Spleen (tissue), 11 donors: ENCODE results near the gene C10orf105. TPM values are rescaled to one million over a fixed set of nuclear protein-coding genes. Genes with fewer than 3 reads are reported as not detected.

Experiments
- DNase-seq: peaks from one replicate; pipeline ENCODE4 v3.0.0-alpha.2; 2020
- H3K27ac ChIP-seq, 8 donors: fragments of 200-600 bp; sonication (generic) in 7 of 8; 1 replicate in 4 of 8; 2 replicates in 4 of 8; pipeline versions ENCODE4 v1.5.0 to v1.8.0; 2016 to 2021; ENCODE audit warnings: inconsistent platforms in 4 of 8, mild to moderate bottlenecking in 4 of 8, moderate library complexity in 1 of 8
- H3K27me3 ChIP-seq, 7 donors: fragments of 200-600 bp; sonication (generic) in 6 of 7; replicated peaks in 1 of 7; 1 replicate in 4 of 7; 2 replicates in 3 of 7; pipeline versions ENCODE4 v1.5.0 to v1.8.0; 2016 to 2021; ENCODE audit warnings: inconsistent platforms in 3 of 7, mild to moderate bottlenecking in 1 of 7
- H3K36me3 ChIP-seq, 6 donors: fragments of 200-600 bp; sonication (generic) in 5 of 6; 1 replicate in 4 of 6; 2 replicates in 2 of 6; pipeline versions ENCODE4 v1.5.0 to v1.8.0; 2016 to 2021; ENCODE audit warnings: inconsistent platforms in 2 of 6
- H3K4me1 ChIP-seq, 6 donors: fragments of 200-600 bp; sonication (generic) in 5 of 6; 1 replicate in 3 of 6; 2 replicates in 3 of 6; pipeline versions ENCODE4 v1.5.0 to v1.8.0; 2016 to 2021; ENCODE audit warnings: inconsistent platforms in 3 of 6
- H3K4me3 ChIP-seq, 8 donors: fragments of 200-600 bp; sonication (generic) in 7 of 8; 1 replicate in 4 of 8; 2 replicates in 4 of 8; pipeline versions ENCODE4 v1.5.0 to v1.8.0; 2016 to 2021; ENCODE audit warnings: inconsistent platforms in 4 of 8, mild to moderate bottlenecking in 4 of 8, moderate library complexity in 2 of 8
- H3K9me3 ChIP-seq, 8 donors: fragments of 200-600 bp; sonication (generic) in 7 of 8; 1 replicate in 4 of 8; 2 replicates in 4 of 8; pipeline versions ENCODE4 v1.5.0 to v1.8.0; 2016 to 2021; ENCODE audit warnings: inconsistent platforms in 4 of 8
- POLR2A ChIP-seq, 3 donors: fragments of 450-650 bp; IDR thresholded peaks; one replicate each; pipeline ENCODE4 v1.5.1; 2017; ENCODE audit warnings: antibody characterized with exemption in 3 of 3, mild to moderate bottlenecking in 1 of 3
- POLR2AphosphoS5 ChIP-seq, 3 donors: sonication (generic); formaldehyde crosslinking; IDR thresholded peaks; one replicate each; pipeline ENCODE4 v1.5.1; 2017; ENCODE audit warnings: antibody characterized with exemption in 3 of 3
- WGBS, 5 donors: extraction: QIAGEN DNeasy Blood & Tissue Kit in 3 of 5; methylation state at CpG; one replicate each; pipeline versions ENCODE4 v1.1.5 to v1.1.7; 2013 to 2018; 5-methylcytosine and 5-hydroxymethylcytosine counted together
- intact Hi-C: fragments of 100-400 bp; cut with DNase I; formaldehyde crosslinking; loops from one replicate; pipeline ENCODE4 v1.15.0; 2023; ENCODE audit warnings: low total_unique reads
- polyA plus RNA-seq, 3 donors: library from polyadenylated mRNA; stranded (reverse); fragments of 200-250 nt; gene quantifications; one replicate each; pipeline ENCODE4 v1.2.1, GENCODE V29; 2013
- total RNA-seq, 7 donors: library from RNA; depleted of rRNA in 3 of 7; stranded (reverse); fragments of >200 nt in 3 of 7; fragmentation: NEBNext Ultra II Directional in 4 of 7; extraction: Animal tissue kit (Norgen Biotek cat#: 25700) in 4 of 7; gene quantifications; one replicate each; pipeline versions ENCODE4 v1.1.0 to v1.2.1, GENCODE V29; 2016 to 2021
- TF ChIP-seq, protein P1 (sequence below), 11 experiments: fragments of 200-600 bp in 7 of 11; fragments of 450-650 bp in 4 of 11; sonication (generic) in 4 of 11; IDR thresholded peaks in 8 of 11; conservative IDR thresholded peaks in 3 of 11; 1 replicate in 7 of 11; 2 replicates in 4 of 11; pipeline versions ENCODE4 v1.4.0 to v1.8.0; 2016 to 2021; ENCODE audit warnings: antibody characterized with exemption in 11 of 11, inconsistent platforms in 4 of 11, mild to moderate bottlenecking in 1 of 11
- donor health status: healthy with polysubstance abuse.
- donor health status: DM: no; HTN: no; CAD: no; lungs with moderate emphysema.
- donor health status: DM: no; HTN: no; CAD: no.
- donor health status: Bipolar disorder and iron deficiency.
- donor health status: healthy.
- donor health status: DM: no; HTN: no; CAD: no.
- donor health status: DM: yes; HTN: yes; CAD: no.

C10orf105 gene
- total and polyA plus RNA-seq, 10 donors, result 0.08 to 4.4 (median 2.6) TPM

- DNase-seq, result no peak
- Histone ChIP-seq H3K4me1 (peaks cover 9 to 67% (median 51%) of the 10 kb centered on the region in 6 donors), H3K27me3 (no peaks in the 10 kb centered on the region), H3K4me3 (no peak overlapping the region), H3K27ac (peak overlapping the region in 1 of 8 donors; percentile 89), H3K9me3 (no peaks in the 10 kb centered on the region), H3K36me3 (no peaks in the 10 kb centered on the region)
- no peak for TF ChIP-seq POLR2AphosphoS5 (IDR thresholded peaks at IDR 0.05)
- TF ChIP-seq POLR2A (IDR thresholded peaks at IDR 0.05), result no peak
- TF ChIP-seq, protein P1, sequence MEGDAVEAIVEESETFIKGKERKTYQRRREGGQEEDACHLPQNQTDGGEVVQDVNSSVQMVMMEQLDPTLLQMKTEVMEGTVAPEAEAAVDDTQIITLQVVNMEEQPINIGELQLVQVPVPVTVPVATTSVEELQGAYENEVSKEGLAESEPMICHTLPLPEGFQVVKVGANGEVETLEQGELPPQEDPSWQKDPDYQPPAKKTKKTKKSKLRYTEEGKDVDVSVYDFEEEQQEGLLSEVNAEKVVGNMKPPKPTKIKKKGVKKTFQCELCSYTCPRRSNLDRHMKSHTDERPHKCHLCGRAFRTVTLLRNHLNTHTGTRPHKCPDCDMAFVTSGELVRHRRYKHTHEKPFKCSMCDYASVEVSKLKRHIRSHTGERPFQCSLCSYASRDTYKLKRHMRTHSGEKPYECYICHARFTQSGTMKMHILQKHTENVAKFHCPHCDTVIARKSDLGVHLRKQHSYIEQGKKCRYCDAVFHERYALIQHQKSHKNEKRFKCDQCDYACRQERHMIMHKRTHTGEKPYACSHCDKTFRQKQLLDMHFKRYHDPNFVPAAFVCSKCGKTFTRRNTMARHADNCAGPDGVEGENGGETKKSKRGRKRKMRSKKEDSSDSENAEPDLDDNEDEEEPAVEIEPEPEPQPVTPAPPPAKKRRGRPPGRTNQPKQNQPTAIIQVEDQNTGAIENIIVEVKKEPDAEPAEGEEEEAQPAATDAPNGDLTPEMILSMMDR (IDR thresholded peaks at IDR 0.05 in 8 of 11, conservative IDR thresholded peaks at IDR 0.05 in 3 of 11), result no peak
- WGBS, 5 donors, result 89 to 98% (median 96%) methylated on average over 6 of the region's 6 CpGs
- intact Hi-C loops, result no loop called here
Measured at GRCh38 chr10:71721313-71721712, 1.7 kb upstream of the C10orf105 start.

GRCh38 chr10:71720288-71720687, 710 bp upstream of the C10orf105 start:
- WGBS, 5 donors, result 83 to 96% (median 89%) methylated on average over 3 to 4 of the region's 4 CpGs
- intact Hi-C loops, result no loop called here
- peaks cover 8 to 67% (median 51%) of the 10 kb centered on the region in 6 donors for H3K4me1 ChIP-seq
- no peak for DNase-seq
- no peak overlapping the region for H3K4me3 ChIP-seq
- H3K27me3 ChIP-seq, result no peaks in the 10 kb centered on the region
- H3K36me3 ChIP-seq, result no peaks in the 10 kb centered on the region
- no peaks in the 10 kb centered on the region for H3K9me3 ChIP-seq
- no peak for TF ChIP-seq POLR2AphosphoS5 (IDR thresholded peaks at IDR 0.05)
- TF ChIP-seq, protein P1 (IDR thresholded peaks at IDR 0.05 in 8 of 11, conservative IDR thresholded peaks at IDR 0.05 in 3 of 11), result no peak
- TF ChIP-seq POLR2A (IDR thresholded peaks at IDR 0.05), result no peak
- peak overlapping the region in 2 of 8 donors; percentile 63 to 89 for H3K27ac ChIP-seq

DNA sequence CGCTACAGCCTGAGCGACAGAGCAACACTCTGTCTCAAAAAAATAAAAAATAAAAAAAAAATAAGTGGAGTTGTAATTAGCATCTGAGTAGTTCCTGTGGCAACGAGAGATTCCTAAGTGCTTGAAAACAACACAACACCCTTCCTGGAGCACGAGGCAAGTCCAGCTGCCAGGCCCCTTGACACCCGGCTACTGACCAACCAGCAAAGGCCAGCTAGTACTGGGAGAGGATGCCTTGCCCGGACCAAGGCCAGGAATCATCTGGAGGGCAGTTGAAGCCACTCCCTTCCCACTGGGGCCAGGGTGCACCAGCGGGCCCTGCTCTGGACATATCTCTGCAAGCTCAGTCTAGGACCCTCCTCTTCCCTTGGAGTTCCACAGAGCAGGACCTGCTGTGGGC, 536 bp downstream of the C10orf105 start:
- H3K4me3 ChIP-seq, result no peak overlapping the region
- H3K9me3 ChIP-seq, result no peaks in the 10 kb centered on the region
- H3K4me1 ChIP-seq, result peaks cover 20 to 67% (median 57%) of the 10 kb centered on the region in 6 donors
- H3K27me3 ChIP-seq, result no peaks in the 10 kb centered on the region
- DNase-seq, result peak; percentile 82
- intact Hi-C loops, result no loop called here
- 49 to 77% (median 67%) methylated on average over 7 of the region's 7 CpGs for WGBS, 5 donors
- H3K27ac ChIP-seq, result peak overlapping the region in 7 of 8 donors; percentile 36 to 89 (median 63)
- no peaks in the 10 kb centered on the region for H3K36me3 ChIP-seq
- TF ChIP-seq POLR2AphosphoS5 (IDR thresholded peaks at IDR 0.05) (peak; percentile 44 to 79 (median 59)), POLR2A (IDR thresholded peaks at IDR 0.05) (no peak)
- TF ChIP-seq, protein P1 (IDR thresholded peaks at IDR 0.05 in 8 of 11, conservative IDR thresholded peaks at IDR 0.05 in 3 of 11), result no peak

GRCh38 chr10:71718165-71718698, 1.3 kb downstream of the C10orf105 start:
- H3K4me1 ChIP-seq, result peaks cover 28 to 69% (median 64%) of the 10 kb centered on the region in 6 donors
- 65 to 83% (median 80%) methylated on average over 9 to 10 of the region's 10 CpGs for WGBS, 5 donors

More at GRCh38 chr10:71718165-71718698, 1.3 kb downstream of the C10orf105 start:
- TF ChIP-seq, protein P1 (IDR thresholded peaks at IDR 0.05 in 8 of 11, conservative IDR thresholded peaks at IDR 0.05 in 3 of 11), result no peak
- peak in 1 of 3 donors; percentile 11 for TF ChIP-seq POLR2AphosphoS5 (IDR thresholded peaks at IDR 0.05)
- Histone ChIP-seq H3K27me3 (no peaks in the 10 kb centered on the region), H3K27ac (peak overlapping the region in 7 of 8 donors; percentile 36 to 89 (median 63)), H3K4me3 (no peak overlapping the region), H3K9me3 (no peaks in the 10 kb centered on the region), H3K36me3 (no peaks in the 10 kb centered on the region)
- peak; percentile 75 for DNase-seq
- intact Hi-C loops, result no loop called here
